ENCODE results near the gene HMOX1.

DNA sequence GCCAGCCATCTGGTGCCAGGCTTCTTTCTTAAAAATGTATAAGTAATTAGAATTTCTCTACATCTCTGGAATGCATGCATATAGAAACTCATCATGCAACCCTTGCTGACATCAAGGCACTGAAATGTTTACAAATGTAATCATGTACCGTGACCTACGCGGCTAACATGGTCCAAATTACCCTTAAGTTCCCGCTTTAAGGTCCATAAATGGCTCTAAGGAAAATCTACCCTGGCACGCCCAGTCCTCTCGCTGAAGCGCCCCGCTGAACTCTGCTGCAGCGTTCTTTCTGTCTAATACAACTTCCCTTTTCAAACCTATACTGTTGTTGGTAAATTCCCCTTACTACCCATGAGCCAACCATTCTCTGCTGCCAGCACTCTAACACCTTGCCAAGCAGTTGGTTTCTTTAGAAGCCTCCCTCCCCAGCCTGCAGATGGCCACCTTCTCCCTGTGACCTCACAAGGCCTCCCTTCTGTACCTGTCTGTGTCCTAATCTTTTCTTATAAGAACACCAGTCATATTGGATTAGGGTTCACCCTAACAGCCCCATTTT, 13.5 kb upstream of the HMOX1 start:
- TF ChIP-seq, protein P1, sequence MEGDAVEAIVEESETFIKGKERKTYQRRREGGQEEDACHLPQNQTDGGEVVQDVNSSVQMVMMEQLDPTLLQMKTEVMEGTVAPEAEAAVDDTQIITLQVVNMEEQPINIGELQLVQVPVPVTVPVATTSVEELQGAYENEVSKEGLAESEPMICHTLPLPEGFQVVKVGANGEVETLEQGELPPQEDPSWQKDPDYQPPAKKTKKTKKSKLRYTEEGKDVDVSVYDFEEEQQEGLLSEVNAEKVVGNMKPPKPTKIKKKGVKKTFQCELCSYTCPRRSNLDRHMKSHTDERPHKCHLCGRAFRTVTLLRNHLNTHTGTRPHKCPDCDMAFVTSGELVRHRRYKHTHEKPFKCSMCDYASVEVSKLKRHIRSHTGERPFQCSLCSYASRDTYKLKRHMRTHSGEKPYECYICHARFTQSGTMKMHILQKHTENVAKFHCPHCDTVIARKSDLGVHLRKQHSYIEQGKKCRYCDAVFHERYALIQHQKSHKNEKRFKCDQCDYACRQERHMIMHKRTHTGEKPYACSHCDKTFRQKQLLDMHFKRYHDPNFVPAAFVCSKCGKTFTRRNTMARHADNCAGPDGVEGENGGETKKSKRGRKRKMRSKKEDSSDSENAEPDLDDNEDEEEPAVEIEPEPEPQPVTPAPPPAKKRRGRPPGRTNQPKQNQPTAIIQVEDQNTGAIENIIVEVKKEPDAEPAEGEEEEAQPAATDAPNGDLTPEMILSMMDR (IDR thresholded peaks at IDR 0.05; ENCODE audit: low read depth, low read length, missing input control): no peak
- TF ChIP-seq, protein P2, sequence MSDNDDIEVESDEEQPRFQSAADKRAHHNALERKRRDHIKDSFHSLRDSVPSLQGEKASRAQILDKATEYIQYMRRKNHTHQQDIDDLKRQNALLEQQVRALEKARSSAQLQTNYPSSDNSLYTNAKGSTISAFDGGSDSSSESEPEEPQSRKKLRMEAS (IDR thresholded peaks at IDR 0.05): no peak
- TF ChIP-seq TAF1 (conservative IDR thresholded peaks at IDR 0.05) (no peak), JUND (IDR thresholded peaks at IDR 0.05) (no peak), FOXA1 (IDR thresholded peaks at IDR 0.05) (no peak), GABPA (IDR thresholded peaks at IDR 0.05 in 1 of 2, conservative IDR thresholded peaks at IDR 0.05 in 1 of 2) (no peak)
- TF ChIP-seq, protein P3, sequence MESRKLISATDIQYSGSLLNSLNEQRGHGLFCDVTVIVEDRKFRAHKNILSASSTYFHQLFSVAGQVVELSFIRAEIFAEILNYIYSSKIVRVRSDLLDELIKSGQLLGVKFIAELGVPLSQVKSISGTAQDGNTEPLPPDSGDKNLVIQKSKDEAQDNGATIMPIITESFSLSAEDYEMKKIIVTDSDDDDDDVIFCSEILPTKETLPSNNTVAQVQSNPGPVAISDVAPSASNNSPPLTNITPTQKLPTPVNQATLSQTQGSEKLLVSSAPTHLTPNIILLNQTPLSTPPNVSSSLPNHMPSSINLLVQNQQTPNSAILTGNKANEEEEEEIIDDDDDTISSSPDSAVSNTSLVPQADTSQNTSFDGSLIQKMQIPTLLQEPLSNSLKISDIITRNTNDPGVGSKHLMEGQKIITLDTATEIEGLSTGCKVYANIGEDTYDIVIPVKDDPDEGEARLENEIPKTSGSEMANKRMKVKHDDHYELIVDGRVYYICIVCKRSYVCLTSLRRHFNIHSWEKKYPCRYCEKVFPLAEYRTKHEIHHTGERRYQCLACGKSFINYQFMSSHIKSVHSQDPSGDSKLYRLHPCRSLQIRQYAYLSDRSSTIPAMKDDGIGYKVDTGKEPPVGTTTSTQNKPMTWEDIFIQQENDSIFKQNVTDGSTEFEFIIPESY (IDR thresholded peaks at IDR 0.05): no peak
